Prostate gland (tissue), 2 donors: ENCODE data around the gene C13orf46.
A peak's percentile ranks its signal among the peaks of the same experiment; 100 is the strongest.

Experiments used
- POLR2A ChIP-seq: fragments of 450-650 bp; IDR thresholded peaks from one replicate; pipeline ENCODE4 v1.6.1; 2016; ENCODE audit warnings: antibody characterized with exemption, mild to moderate bottlenecking
- TF ChIP-seq, protein P1 (sequence below), 4 experiments: fragments of 200-600 bp in 2 of 4; fragments of 450-650 bp in 2 of 4; sonication (generic) in 2 of 4; IDR thresholded peaks; 1 replicate in 3 of 4; 2 replicates in 1 of 4; pipeline ENCODE4 v1.5.1; 2016 to 2019; ENCODE audit warnings: antibody characterized with exemption in 4 of 4, mild to moderate bottlenecking in 2 of 4, moderate library complexity in 2 of 4

DNA sequence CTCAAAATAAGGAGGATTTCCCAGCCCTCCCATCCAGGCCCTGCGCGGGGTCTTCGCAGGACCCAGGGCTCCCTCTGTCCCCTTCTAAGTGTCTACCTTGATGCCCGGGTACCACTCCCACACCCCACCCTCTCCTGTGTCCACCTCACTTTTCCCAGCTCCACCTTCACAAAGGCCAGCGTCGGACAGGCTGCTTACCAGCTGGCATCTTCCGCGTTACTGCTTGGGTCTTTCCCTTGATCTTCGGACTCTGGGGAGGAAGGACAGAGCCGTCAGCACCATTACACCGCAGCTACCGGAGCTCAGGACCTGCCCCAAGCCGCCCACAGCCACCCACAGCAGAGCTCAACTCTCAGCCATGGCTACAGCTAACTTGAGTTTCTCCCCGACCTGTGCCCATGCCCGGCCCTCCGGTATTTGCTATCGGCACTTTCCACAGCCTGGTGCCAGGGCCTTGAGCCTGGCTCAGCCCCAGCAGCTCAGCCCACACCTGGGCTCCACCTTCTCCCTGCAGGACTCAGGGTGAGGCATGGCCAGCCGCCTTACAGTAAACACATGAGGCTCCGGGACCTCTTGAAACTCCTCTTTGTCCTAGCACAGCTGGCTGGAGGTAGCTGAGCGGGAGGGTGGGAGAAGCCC lies 3.8 kb downstream of the C13orf46 start:
- TF ChIP-seq, protein P1, sequence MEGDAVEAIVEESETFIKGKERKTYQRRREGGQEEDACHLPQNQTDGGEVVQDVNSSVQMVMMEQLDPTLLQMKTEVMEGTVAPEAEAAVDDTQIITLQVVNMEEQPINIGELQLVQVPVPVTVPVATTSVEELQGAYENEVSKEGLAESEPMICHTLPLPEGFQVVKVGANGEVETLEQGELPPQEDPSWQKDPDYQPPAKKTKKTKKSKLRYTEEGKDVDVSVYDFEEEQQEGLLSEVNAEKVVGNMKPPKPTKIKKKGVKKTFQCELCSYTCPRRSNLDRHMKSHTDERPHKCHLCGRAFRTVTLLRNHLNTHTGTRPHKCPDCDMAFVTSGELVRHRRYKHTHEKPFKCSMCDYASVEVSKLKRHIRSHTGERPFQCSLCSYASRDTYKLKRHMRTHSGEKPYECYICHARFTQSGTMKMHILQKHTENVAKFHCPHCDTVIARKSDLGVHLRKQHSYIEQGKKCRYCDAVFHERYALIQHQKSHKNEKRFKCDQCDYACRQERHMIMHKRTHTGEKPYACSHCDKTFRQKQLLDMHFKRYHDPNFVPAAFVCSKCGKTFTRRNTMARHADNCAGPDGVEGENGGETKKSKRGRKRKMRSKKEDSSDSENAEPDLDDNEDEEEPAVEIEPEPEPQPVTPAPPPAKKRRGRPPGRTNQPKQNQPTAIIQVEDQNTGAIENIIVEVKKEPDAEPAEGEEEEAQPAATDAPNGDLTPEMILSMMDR (IDR thresholded peaks at IDR 0.05) = no peak
- peak; percentile 8 for TF ChIP-seq POLR2A
